NCI-H187 (cell line): Measurements from ENCODE around the gene MRPS2.

ENCODE experiments used
- DNase-seq, 2 experiments: peaks; one replicate each; lab custom pipeline; 2025; lab: John Stamatoyannopoulos, UW

Gene MRPS2

GRCh38 chr9:135480071-135480939, 20.2 kb upstream of the MRPS2 start:
- DNase-seq: no peak

- no peak for DNase-seq
Measured at GRCh38 chr9:135480940-135481310, 19.6 kb upstream of the MRPS2 start.

- DNase-seq: no peak
Measured at GRCh38 chr9:135482015-135482754, 18.3 kb upstream of the MRPS2 start.

- no peak for DNase-seq
Measured at GRCh38 chr9:135484460-135485277, 15.8 kb upstream of the MRPS2 start.

- no peak for DNase-seq
Measured at GRCh38 chr9:135485385-135485784, 15.1 kb upstream of the MRPS2 start.

- DNase-seq: no peak
Measured at GRCh38 chr9:135485832-135486231, 14.7 kb upstream of the MRPS2 start.

GRCh38 chr9:135486267-135487065, 14.0 kb upstream of the MRPS2 start:
- DNase-seq: no peak

- no peak for DNase-seq
Measured at GRCh38 chr9:135487281-135488012, 13.0 kb upstream of the MRPS2 start.

GRCh38 chr9:135488013-135488330, 12.5 kb upstream of the MRPS2 start:
- no peak for DNase-seq

- no peak for DNase-seq
Measured at GRCh38 chr9:135488527-135488926, 12.0 kb upstream of the MRPS2 start.

- no peak for DNase-seq
Measured at GRCh38 chr9:135489188-135489906, 11.1 kb upstream of the MRPS2 start.

GRCh38 chr9:135490166-135490870, 10.2 kb upstream of the MRPS2 start:
- no peak for DNase-seq

GRCh38 chr9:135490980-135491464, 9.5 kb upstream of the MRPS2 start:
- DNase-seq: no peak

- no peak for DNase-seq
Measured at GRCh38 chr9:135491764-135492163, 8.7 kb upstream of the MRPS2 start.

- DNase-seq: no peak
Measured at GRCh38 chr9:135492886-135493669, 7.4 kb upstream of the MRPS2 start.

- DNase-seq: no peak
Measured at GRCh38 chr9:135494791-135495559, 5.5 kb upstream of the MRPS2 start.

- no peak for DNase-seq
Measured at GRCh38 chr9:135498381-135499126, 1.9 kb upstream of the MRPS2 start.
